Stimulated activated CD8-positive, alpha-beta memory T cell treated with anti-CD3 and anti-CD28 coated beads, Interleukin-7, amount 100 ng/mL, for 24 hours (primary cell): ENCODE measurements around the gene APOBEC3A.
A peak's percentile ranks its signal among the peaks of the same experiment; 100 is the strongest.
"Not testable (repeated sequence)": the region's sequence is repeated elsewhere in the genome, so short reads cannot be mapped to it uniquely, and the experiment has no call there.

Source experiments
- DNase-seq: peaks from one replicate; pipeline ENCODE4 v3.0.0-alpha.2; 2020; ENCODE audit warnings: low read depth

Gene APOBEC3A

GRCh38 chr22:38981005-38981991 is 23.9 kb downstream of the APOBEC3A start:
- DNase-seq, result no peak

GRCh38 chr22:38981992-38982927 is 24.9 kb downstream of the APOBEC3A start, which contains the start of gene APOBEC3B:
TSS of gene APOBEC3B (plus strand) at chr22:38982347. CDS start at chr22:38982454, 107 bp downstream.
- peak; percentile 44 for DNase-seq

GRCh38 chr22:38984224-38984623 is 26.8 kb downstream of the APOBEC3A start:
- DNase-seq, result no peak

- DNase-seq, result peak; percentile 60
Observed at GRCh38 chr22:38984784-38985757, 27.7 kb downstream of the APOBEC3A start.

- DNase-seq, result no peak
Observed at GRCh38 chr22:38986629-38987028, 29.2 kb downstream of the APOBEC3A start.

- DNase-seq, result no peak
Observed at GRCh38 chr22:38987171-38987895, 29.9 kb downstream of the APOBEC3A start.

- no peak for DNase-seq
Observed at GRCh38 chr22:38989466-38989865, 32.1 kb downstream of the APOBEC3A start.

- DNase-seq, result not testable (repeated sequence)
Observed at GRCh38 chr22:38992871-38993371, 35.5 kb downstream of the APOBEC3A start.

- no peak for DNase-seq
Observed at GRCh38 chr22:38996105-38996504, 38.7 kb downstream of the APOBEC3A start.

GRCh38 chr22:38997518-38997917 is 40.1 kb downstream of the APOBEC3A start:
- no peak for DNase-seq

- peak; percentile 49 for DNase-seq
Observed at GRCh38 chr22:39003165-39003638, 45.8 kb downstream of the APOBEC3A start.

- DNase-seq, result no peak
Observed at GRCh38 chr22:39007177-39007576, 49.8 kb downstream of the APOBEC3A start.

- DNase-seq, result not testable (repeated sequence)
Observed at GRCh38 chr22:39008271-39008850, 51.0 kb downstream of the APOBEC3A start.

- no peak for DNase-seq
Observed at GRCh38 chr22:39010946-39011345, 53.5 kb downstream of the APOBEC3A start.
